Endothelial cell of umbilical vein (primary cell): ENCODE data around the gene LIPE. TPM values are rescaled to one million over a fixed set of nuclear protein-coding genes. Genes with fewer than 3 reads are reported as not detected.

Experiments used
- BruUV-seq: library from RNA; stranded (reverse); fragments of 400-500 nt; replicated peaks from 2 replicates; lab custom pipeline; 2021; lab: Mats Ljungman, UMichigan
- CTCF ChIA-PET: fragments of 300-600, 350-600 bp; sonication (Branson Sonifier 250); formaldehyde crosslinking; loops from one replicate; lab custom pipeline; 2021; ENCODE audit warnings: antibody characterized with exemption, inconsistent platforms; lab: Charles Lee
- POLR2A ChIA-PET: fragments of 300-600, 350-600 bp; sonication (Branson Sonifier 250); formaldehyde crosslinking; loops from one replicate; lab custom pipeline; 2021; ENCODE audit warnings: antibody characterized with exemption, inconsistent platforms; lab: Charles Lee
- DNase-seq: peaks from one replicate; pipeline ENCODE4 v3.0.0-alpha.2; 2011; ENCODE audit warnings: low read depth, low spot score
- FAIRE-seq: peaks from 2 replicates; lab custom pipeline; 2011; peaks lifted over from hg19 to GRCh38; lab: Jason Lieb, UNC
- H2AFZ ChIP-seq: 2 replicates; pipeline ENCODE4 v1.6.0; 2012; ENCODE audit warnings: low read depth, low read length, control low read depth, inconsistent platforms
- H3K27ac ChIP-seq: 2 replicates; pipeline ENCODE4 v1.5.1; 2011; ENCODE audit warnings: low read depth, mild to moderate bottlenecking, control low read depth, low read length, moderate library complexity; ENCODE audit not compliant: insufficient read depth
- H3K27me3 ChIP-seq, 2 experiments: 2 replicates each; pipeline versions ENCODE4 v1.6.0 to v1.6.1; 2011; ENCODE audit warnings: low read length in 2 of 2, mixed read lengths in 1 of 2; ENCODE audit not compliant: control insufficient read depth in 2 of 2, insufficient read depth in 2 of 2
- H3K36me3 ChIP-seq, 2 experiments: 2 replicates in 1 of 2; 3 replicates in 1 of 2; pipeline ENCODE4 v1.5.1; 2011; ENCODE audit warnings: low read length in 2 of 2, mild to moderate bottlenecking in 1 of 2, moderate library complexity in 1 of 2; ENCODE audit not compliant: control insufficient read depth in 2 of 2, insufficient read depth in 2 of 2; ENCODE audit errors: extremely low read depth in 1 of 2
- H3K4me1 ChIP-seq: 3 replicates; pipeline ENCODE4 v1.5.1; 2011; ENCODE audit warnings: mild to moderate bottlenecking, low read length; ENCODE audit not compliant: control insufficient read depth, insufficient read depth; ENCODE audit errors: extremely low read depth
- H3K4me2 ChIP-seq: 2 replicates; pipeline ENCODE4 v1.6.1; 2011; ENCODE audit warnings: low read length, control low read depth, mixed read lengths; ENCODE audit not compliant: insufficient read depth
- H3K4me3 ChIP-seq, 3 experiments: fragments of 200-600 bp in 1 of 3; sonication (generic), shearing (Covaris generic) in 1 of 3; replicated peaks in 1 of 3; 2 replicates each; pipeline ENCODE4 v1.5.1; 2011 to 2016; ENCODE audit warnings: control low read depth in 3 of 3, low read length in 3 of 3, mild to moderate bottlenecking in 2 of 3, inconsistent platforms in 1 of 3, low read depth in 1 of 3, moderate library complexity in 1 of 3; ENCODE audit not compliant: insufficient read depth in 1 of 3
- H3K79me2 ChIP-seq: 2 replicates; pipeline ENCODE4 v1.6.0; 2012; ENCODE audit warnings: low read length, inconsistent platforms; ENCODE audit not compliant: control insufficient read depth, insufficient read depth
- H3K9ac ChIP-seq: replicated peaks from 2 replicates; pipeline ENCODE3; 2011; ENCODE audit warnings: low read length, control low read depth; ENCODE audit not compliant: insufficient read depth; ENCODE audit errors: extremely low read depth
- H3K9me1 ChIP-seq: replicated peaks from 3 replicates; pipeline ENCODE4 v1.6.0; 2011; ENCODE audit warnings: mild to moderate bottlenecking, low read length; ENCODE audit not compliant: control insufficient read depth, insufficient read depth; ENCODE audit errors: extremely low read depth
- H3K9me3 ChIP-seq: replicated peaks from 2 replicates; pipeline ENCODE4 v1.5.1; 2012; ENCODE audit warnings: low read length, inconsistent platforms; ENCODE audit not compliant: control insufficient read depth, insufficient read depth
- H4K20me1 ChIP-seq: replicated peaks from 2 replicates; pipeline ENCODE3; 2011; ENCODE audit warnings: mild to moderate bottlenecking, low read length; ENCODE audit not compliant: control insufficient read depth, insufficient read depth; ENCODE audit errors: extremely low read depth
- EZH2 ChIP-seq: IDR thresholded peaks from 2 replicates; pipeline ENCODE4 v1.6.1; 2012; ENCODE audit warnings: borderline replicate concordance, low read depth, mild to moderate bottlenecking, moderate library complexity, low read length, inconsistent platforms; ENCODE audit not compliant: severe bottlenecking
- FOS ChIP-seq: IDR thresholded peaks from 2 replicates; pipeline ENCODE4 v1.6.1; 2011; ENCODE audit warnings: mild to moderate bottlenecking, low read length, moderate library complexity, borderline replicate concordance; ENCODE audit not compliant: insufficient read depth
- GATA2 ChIP-seq: IDR thresholded peaks from 2 replicates; pipeline ENCODE4 v1.7.0; 2011; ENCODE audit warnings: low read depth, mild to moderate bottlenecking, moderate library complexity, mixed read lengths, low read length; ENCODE audit not compliant: insufficient read length, insufficient read depth
- JUN ChIP-seq: IDR thresholded peaks from 2 replicates; pipeline ENCODE4 v1.6.1; 2011; ENCODE audit warnings: borderline replicate concordance, low read depth; ENCODE audit not compliant: insufficient read length, insufficient read depth
- MYC ChIP-seq: IDR thresholded peaks from one replicate; pipeline ENCODE4 v1.6.1; 2011; ENCODE audit warnings: mild to moderate bottlenecking, low read depth, low read length
- POLR2A ChIP-seq: IDR thresholded peaks from 2 replicates; pipeline ENCODE4 v1.6.1; 2012; ENCODE audit warnings: low read depth, mild to moderate bottlenecking, control low read depth, low read length
- POLR2AphosphoS5 ChIP-seq: IDR thresholded peaks from 2 replicates; pipeline ENCODE4 v1.6.1; 2012; ENCODE audit warnings: low read depth, mild to moderate bottlenecking, control low read depth, low read length, moderate library complexity; ENCODE audit not compliant: insufficient read depth
- dilution Hi-C: fragments of 300-500 bp; cut with MboI; formaldehyde crosslinking; loops from one replicate; pipeline ENCODE4 v1.15.0; 2019; ENCODE audit warnings: low sequenced_read_pairs; ENCODE audit not compliant: extremely low pct_ligation_motif_present
- intact Hi-C: fragments of 100-400 bp; cut with micrococcal nuclease; formaldehyde crosslinking; loops from one replicate; pipeline ENCODE4 v1.10.0; 2022
- polyA plus RNA-seq, 4 experiments: library from polyadenylated mRNA; depleted of rRNA in 3 of 4; stranded (reverse) in 3 of 4; unstranded in 1 of 4; fragments of >200 nt; gene quantifications; 2 replicates each; pipeline versions ENCODE4 v1.2.1 to v1.2.3, GENCODE V29; 2011 to 2012; ENCODE audit warnings: missing spikeins in 1 of 4
- total RNA-seq: library from RNA; stranded (reverse); gene quantifications from 2 replicates; pipeline ENCODE4 v1.2.3, GENCODE V29; 2021
- TF ChIP-seq, protein P1 (sequence below): IDR thresholded peaks from 2 replicates; pipeline ENCODE4 v1.6.1; 2011; ENCODE audit not compliant: insufficient read depth, insufficient read length
- TF ChIP-seq, protein P2 (sequence below), 2 donors: IDR thresholded peaks; 1 replicate in 1 of 2; 2 replicates in 1 of 2; pipeline ENCODE4 v1.5.1; 2011; ENCODE audit warnings: low read length in 2 of 2, mild to moderate bottlenecking in 2 of 2, moderate library complexity in 2 of 2, control low read depth in 1 of 2, inconsistent platforms in 1 of 2, low read depth in 1 of 2; ENCODE audit not compliant: insufficient read depth in 1 of 2; ENCODE audit errors: extremely low read depth in 1 of 2

Gene LIPE
- total and polyA plus RNA-seq, 2 donors (not counting 3 experiments of a cell fraction or from before 2014, with no cell fraction given) = 3.8 to 13.5 TPM

DNA sequence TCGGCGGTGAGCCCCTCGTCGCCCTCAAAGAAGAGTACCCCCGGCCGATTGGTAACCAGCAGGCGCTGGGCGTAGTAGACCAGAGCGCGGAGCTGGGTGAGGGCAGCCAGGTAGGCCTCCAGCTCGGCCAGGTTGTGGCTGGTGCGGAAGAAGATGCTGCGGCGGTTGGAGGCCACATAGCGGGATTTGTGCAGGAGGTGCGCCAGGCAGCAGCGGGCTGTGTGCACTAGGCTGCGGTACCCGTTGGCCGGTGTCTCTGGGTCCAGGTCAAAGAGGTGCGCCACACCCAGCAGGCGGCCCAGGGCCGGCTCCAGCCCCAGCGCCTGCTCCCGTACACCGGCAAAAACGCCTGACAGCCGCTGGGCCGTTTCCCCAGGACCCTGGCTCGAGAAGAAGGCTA, 16.8 kb downstream of the LIPE start:
- H3K4me2 ChIP-seq = no peak overlapping the region
- no peaks in the 10 kb centered on the region for H3K79me2 ChIP-seq
- no peaks in the 10 kb centered on the region for H3K36me3 ChIP-seq
- no peak overlapping the region for H3K9ac ChIP-seq
- dilution Hi-C loops = no loop called here
- H3K27ac ChIP-seq = no peak overlapping the region
- no TSS peak for BruUV-seq
- no peaks in the 10 kb centered on the region for H3K9me3 ChIP-seq
- no peaks in the 10 kb centered on the region for H3K4me1 ChIP-seq
- TF ChIP-seq GATA2 (no peak), FOS (no peak), MYC (no peak), POLR2A (no peak), JUN (no peak), POLR2AphosphoS5 (no peak), EZH2 (no peak)
- TF ChIP-seq, protein P1, sequence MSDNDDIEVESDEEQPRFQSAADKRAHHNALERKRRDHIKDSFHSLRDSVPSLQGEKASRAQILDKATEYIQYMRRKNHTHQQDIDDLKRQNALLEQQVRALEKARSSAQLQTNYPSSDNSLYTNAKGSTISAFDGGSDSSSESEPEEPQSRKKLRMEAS = no peak
- TF ChIP-seq, protein P2, sequence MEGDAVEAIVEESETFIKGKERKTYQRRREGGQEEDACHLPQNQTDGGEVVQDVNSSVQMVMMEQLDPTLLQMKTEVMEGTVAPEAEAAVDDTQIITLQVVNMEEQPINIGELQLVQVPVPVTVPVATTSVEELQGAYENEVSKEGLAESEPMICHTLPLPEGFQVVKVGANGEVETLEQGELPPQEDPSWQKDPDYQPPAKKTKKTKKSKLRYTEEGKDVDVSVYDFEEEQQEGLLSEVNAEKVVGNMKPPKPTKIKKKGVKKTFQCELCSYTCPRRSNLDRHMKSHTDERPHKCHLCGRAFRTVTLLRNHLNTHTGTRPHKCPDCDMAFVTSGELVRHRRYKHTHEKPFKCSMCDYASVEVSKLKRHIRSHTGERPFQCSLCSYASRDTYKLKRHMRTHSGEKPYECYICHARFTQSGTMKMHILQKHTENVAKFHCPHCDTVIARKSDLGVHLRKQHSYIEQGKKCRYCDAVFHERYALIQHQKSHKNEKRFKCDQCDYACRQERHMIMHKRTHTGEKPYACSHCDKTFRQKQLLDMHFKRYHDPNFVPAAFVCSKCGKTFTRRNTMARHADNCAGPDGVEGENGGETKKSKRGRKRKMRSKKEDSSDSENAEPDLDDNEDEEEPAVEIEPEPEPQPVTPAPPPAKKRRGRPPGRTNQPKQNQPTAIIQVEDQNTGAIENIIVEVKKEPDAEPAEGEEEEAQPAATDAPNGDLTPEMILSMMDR (IDR thresholded peaks at IDR 0.05; ENCODE audit: extremely low read depth in 1 of 2, insufficient read depth in 1 of 2, low read depth in 1 of 2, low read length in 2 of 2) = no peak
- no peak overlapping the region for H2AFZ ChIP-seq
- H3K9me1 ChIP-seq = no peaks in the 10 kb centered on the region
- CTCF ChIA-PET = interaction anchor here (1.0 kb wide), 1 partner anchor 10 kb away, joined by 4 read pairs; no protein-coding TSS in a partner anchor
- no peaks in the 10 kb centered on the region for H3K27me3 ChIP-seq
- DNase-seq (no peak), FAIRE-seq (no peak)
- intact Hi-C loops = no loop called here
- H3K4me3 ChIP-seq = no peak overlapping the region
- POLR2A ChIA-PET = no interaction called here
- H4K20me1 ChIP-seq = no peaks in the 10 kb centered on the region
